Mesendoderm (in vitro differentiated cells): ENCODE measurements around the gene SNRNP70.
"Not testable (repeated sequence)": the region's sequence is repeated elsewhere in the genome, so short reads cannot be mapped to it uniquely, and the experiment has no call there.

Experiments
- DNase-seq: peaks from one replicate; pipeline ENCODE4 v3.0.0; 2013
- H2AK5ac ChIP-seq: 2 replicates; pipeline ENCODE4 v1.6.1; 2013; ENCODE audit warnings: low read length, inconsistent platforms
- H2BK120ac ChIP-seq: 2 replicates; pipeline ENCODE4 v1.6.1; 2013; ENCODE audit warnings: low read depth, mild to moderate bottlenecking, low read length, moderate library complexity, mixed read lengths
- H2BK15ac ChIP-seq: replicated peaks from 2 replicates; pipeline ENCODE4 v1.6.1; 2013; ENCODE audit warnings: low read depth, mild to moderate bottlenecking, moderate library complexity
- H2BK5ac ChIP-seq: 2 replicates; pipeline ENCODE4 v1.6.1; 2013; ENCODE audit warnings: low read length, inconsistent platforms
- H3K18ac ChIP-seq: 2 replicates; pipeline ENCODE4 v1.6.1; 2013; ENCODE audit warnings: mild to moderate bottlenecking, low read length, mixed read lengths
- H3K23ac ChIP-seq: one replicate; pipeline ENCODE4 v1.6.1; 2013; ENCODE audit warnings: low read length
- H3K27ac ChIP-seq: 2 replicates; pipeline ENCODE4 v1.5.1; 2013; ENCODE audit warnings: low read depth, mild to moderate bottlenecking, inconsistent platforms, low read length, moderate library complexity
- H3K27me3 ChIP-seq: 2 replicates; pipeline ENCODE4 v1.6.1; 2013; ENCODE audit warnings: low read length, control low read depth, mild to moderate bottlenecking, inconsistent platforms; ENCODE audit not compliant: insufficient read depth, poor library complexity
- H3K36me3 ChIP-seq: 2 replicates; pipeline ENCODE4 v1.6.1; 2013; ENCODE audit warnings: low read length, inconsistent platforms; ENCODE audit not compliant: control insufficient read depth, insufficient read depth
- H3K4ac ChIP-seq: one replicate; pipeline ENCODE4 v1.6.1; 2013; ENCODE audit warnings: low read depth, mild to moderate bottlenecking, low read length, moderate library complexity
- H3K4me1 ChIP-seq: 2 replicates; pipeline ENCODE4 v1.6.1; 2013; ENCODE audit warnings: low read depth, low read length, inconsistent platforms; ENCODE audit not compliant: control insufficient read depth
- H3K4me2 ChIP-seq: 2 replicates; pipeline ENCODE4 v1.6.1; 2013; ENCODE audit warnings: low read length
- H3K4me3 ChIP-seq: 2 replicates; pipeline ENCODE4 v1.5.1; 2013; ENCODE audit warnings: mild to moderate bottlenecking, low read length
- H3K56ac ChIP-seq: one replicate; pipeline ENCODE4 v1.6.1; 2013; ENCODE audit warnings: low read length
- H3K79me1 ChIP-seq: 2 replicates; pipeline ENCODE4 v1.6.1; 2013; ENCODE audit warnings: low read length, inconsistent platforms
- H3K79me2 ChIP-seq: 2 replicates; pipeline ENCODE4 v1.6.1; 2013; ENCODE audit warnings: mild to moderate bottlenecking, low read length; ENCODE audit not compliant: control insufficient read depth, insufficient read depth
- H3K9ac ChIP-seq: 2 replicates; pipeline ENCODE4 v1.6.1; 2013; ENCODE audit warnings: low read length, inconsistent platforms
- H4K5ac ChIP-seq: one replicate; pipeline ENCODE4 v1.6.1; 2013; ENCODE audit warnings: low read length
- H4K8ac ChIP-seq: one replicate; pipeline ENCODE4 v1.6.1; 2013; ENCODE audit warnings: low read depth, mild to moderate bottlenecking, control low read depth, low read length, moderate library complexity
- WGBS: extraction: QIAGEN DNeasy Blood & Tissue Kit; methylation state at CpG from one replicate; pipeline ENCODE4 v1.1.7; 2013; ENCODE audit warnings: low lambda C conversion rate, missing lambda C conversion rate; ENCODE audit not compliant: insufficient coverage; ENCODE audit errors: extremely low coverage; 5-methylcytosine and 5-hydroxymethylcytosine counted together

The SNRNP70 gene

GRCh38 chr19:49042177-49042576 lies 43.1 kb upstream of the SNRNP70 start:
- H3K79me2 ChIP-seq: no peaks in the 10 kb centered on the region
- H2BK120ac ChIP-seq: no peak overlapping the region
- no peaks in the 10 kb centered on the region for H3K4me1 ChIP-seq
- no peak overlapping the region for H3K56ac ChIP-seq
- H2AK5ac ChIP-seq: no peak overlapping the region
- no peaks in the 10 kb centered on the region for H3K27me3 ChIP-seq
- H3K4ac ChIP-seq: no peak overlapping the region
- no peak overlapping the region for H3K4me2 ChIP-seq
- H3K79me1 ChIP-seq: no peaks in the 10 kb centered on the region
- H3K36me3 ChIP-seq: no peaks in the 10 kb centered on the region
- H4K5ac ChIP-seq: no peak overlapping the region
- no peak overlapping the region for H3K4me3 ChIP-seq
- H3K9ac ChIP-seq: no peak overlapping the region
- no CpG with 5 or more reads among the region's 17 CpGs for WGBS
- no peak overlapping the region for H3K23ac ChIP-seq
- H4K8ac ChIP-seq: no peak overlapping the region
- H2BK15ac ChIP-seq: no peak overlapping the region
- peak; percentile 23 for DNase-seq
- H2BK5ac ChIP-seq: no peak overlapping the region
- no peak overlapping the region for H3K27ac ChIP-seq
- no peak overlapping the region for H3K18ac ChIP-seq

GRCh38 chr19:49042666-49043065 lies 42.6 kb upstream of the SNRNP70 start:
- H4K5ac ChIP-seq, H3K4me1 ChIP-seq, H3K18ac ChIP-seq, H3K27ac ChIP-seq, H3K27me3 ChIP-seq, H2BK15ac ChIP-seq, H2AK5ac ChIP-seq, H3K23ac ChIP-seq, H3K9ac ChIP-seq, H2BK5ac ChIP-seq, H4K8ac ChIP-seq, H3K79me1 ChIP-seq, H3K36me3 ChIP-seq, H3K4ac ChIP-seq, H3K4me3 ChIP-seq, H3K56ac ChIP-seq, H2BK120ac ChIP-seq, H3K4me2 ChIP-seq, DNase-seq, H3K79me2 ChIP-seq: not testable (repeated sequence)
- WGBS: no CpG with 5 or more reads among the region's 4 CpGs

GRCh38 chr19:49043548-49043947 lies 41.7 kb upstream of the SNRNP70 start, which contains the start of gene CGB5:
TSS of gene CGB5 (plus strand) at chr19:49043848. CDS start at chr19:49044210, 362 bp downstream.
- not testable (repeated sequence) for DNase-seq, H2BK15ac ChIP-seq, H3K4me3 ChIP-seq, H2BK5ac ChIP-seq, H3K79me2 ChIP-seq, H3K23ac ChIP-seq, H2BK120ac ChIP-seq, H2AK5ac ChIP-seq, H4K8ac ChIP-seq, H3K27ac ChIP-seq, H3K4me1 ChIP-seq, H3K56ac ChIP-seq, H3K4me2 ChIP-seq, H3K27me3 ChIP-seq, H3K4ac ChIP-seq, H4K5ac ChIP-seq, H3K9ac ChIP-seq, H3K79me1 ChIP-seq, H3K18ac ChIP-seq, H3K36me3 ChIP-seq
- no CpG with 5 or more reads among the region's 15 CpGs for WGBS

- H4K8ac ChIP-seq: not testable (repeated sequence)
Observed at GRCh38 chr19:49049011-49049410, 36.2 kb upstream of the SNRNP70 start, which contains the start of gene CGB8. TSS of gene CGB8 (minus strand) at chr19:49049111. CDS start at chr19:49048739, 372 bp downstream.

GRCh38 chr19:49049834-49050233 lies 35.4 kb upstream of the SNRNP70 start:
- not testable (repeated sequence) for H3K27ac ChIP-seq, H3K23ac ChIP-seq, H3K4me2 ChIP-seq, H3K79me1 ChIP-seq, H2BK15ac ChIP-seq, H3K4ac ChIP-seq, H2AK5ac ChIP-seq, H3K27me3 ChIP-seq, DNase-seq, H3K36me3 ChIP-seq, H3K56ac ChIP-seq, H3K79me2 ChIP-seq, H3K4me3 ChIP-seq, H2BK5ac ChIP-seq, H4K8ac ChIP-seq, H2BK120ac ChIP-seq, H4K5ac ChIP-seq, H3K9ac ChIP-seq, H3K4me1 ChIP-seq, H3K18ac ChIP-seq
- WGBS: no CpG with 5 or more reads among the region's 4 CpGs

More at GRCh38 chr19:49049011-49049410, 36.2 kb upstream of the SNRNP70 start, which contains the start of gene CGB8:
- not testable (repeated sequence) for H2BK120ac ChIP-seq, H3K23ac ChIP-seq, H2BK5ac ChIP-seq, H3K36me3 ChIP-seq, H3K9ac ChIP-seq, H3K79me1 ChIP-seq, H3K4me3 ChIP-seq, H4K5ac ChIP-seq, H3K56ac ChIP-seq, H3K18ac ChIP-seq, H3K4ac ChIP-seq, H3K27me3 ChIP-seq, H2BK15ac ChIP-seq, H3K27ac ChIP-seq, H3K4me2 ChIP-seq, H3K79me2 ChIP-seq, DNase-seq, H3K4me1 ChIP-seq, H2AK5ac ChIP-seq
- no CpG with 5 or more reads among the region's 12 CpGs for WGBS

- H3K9ac ChIP-seq, H3K27me3 ChIP-seq, H3K23ac ChIP-seq, H3K4me2 ChIP-seq, H4K5ac ChIP-seq, H3K36me3 ChIP-seq, H3K56ac ChIP-seq, H3K4me1 ChIP-seq, H3K4ac ChIP-seq, H3K79me2 ChIP-seq, H2BK5ac ChIP-seq, H2BK120ac ChIP-seq, H3K79me1 ChIP-seq, H3K18ac ChIP-seq, H2BK15ac ChIP-seq, H2AK5ac ChIP-seq, H3K27ac ChIP-seq, H4K8ac ChIP-seq, H3K4me3 ChIP-seq: not testable (repeated sequence)
- peak; percentile 51 for DNase-seq
- WGBS: no CpG with 5 or more reads among the region's 24 CpGs
Observed at GRCh38 chr19:49050376-49051033, 34.7 kb upstream of the SNRNP70 start.
